Neural progenitor cell (in vitro differentiated cells): ENCODE measurements around the gene KRTAP10-6. TPM values are rescaled to one million over a fixed set of nuclear protein-coding genes. Genes with fewer than 3 reads are reported as not detected.
"Not testable (repeated sequence)": the region's sequence is repeated elsewhere in the genome, so short reads cannot be mapped to it uniquely, and the experiment has no call there.

Experiments used
- DNase-seq: peaks from one replicate; pipeline ENCODE4 v3.0.0-alpha.2; 2016; ENCODE audit warnings: low spot score
- H2AFZ ChIP-seq: fragments of 200-600 bp; sonication (generic); replicated peaks from 2 replicates; pipeline ENCODE4 v1.6.1; 2016; ENCODE audit warnings: antibody characterized with exemption
- H3F3A ChIP-seq: fragments of 200-600 bp; sonication (generic); 2 replicates; pipeline ENCODE4 v1.6.1; 2016; ENCODE audit warnings: antibody characterized with exemption, low read depth
- H3K27ac ChIP-seq: fragments of 200-600 bp; sonication (generic); 2 replicates; pipeline ENCODE4 v1.5.1; 2016; ENCODE audit warnings: mild to moderate bottlenecking
- H3K27me3 ChIP-seq: fragments of 200-600 bp; sonication (generic); 2 replicates; pipeline ENCODE4 v1.6.1; 2016; ENCODE audit warnings: mild to moderate bottlenecking, moderate library complexity
- H3K36me3 ChIP-seq: fragments of 200-600 bp; sonication (generic); 2 replicates; pipeline ENCODE4 v1.5.1; 2016
- H3K4me1 ChIP-seq: fragments of 200-600 bp; sonication (generic); 2 replicates; pipeline ENCODE4 v1.6.1; 2016; ENCODE audit warnings: mixed run types
- H3K4me2 ChIP-seq: fragments of 200-600 bp; sonication (generic); 2 replicates; pipeline ENCODE4 v1.6.1; 2016
- H3K4me3 ChIP-seq: fragments of 200-600 bp; sonication (generic); 2 replicates; pipeline ENCODE4 v1.5.1; 2016
- H3K79me2 ChIP-seq: fragments of 200-600 bp; sonication (generic); 2 replicates; pipeline ENCODE4 v1.6.1; 2016; ENCODE audit warnings: low read depth
- H3K9ac ChIP-seq: fragments of 200-600 bp; sonication (generic); 2 replicates; pipeline ENCODE4 v1.6.1; 2016
- H3K9me3 ChIP-seq: fragments of 200-600 bp; sonication (generic); 2 replicates; pipeline ENCODE4 v1.5.1; 2016; ENCODE audit warnings: low read depth
- H4K20me1 ChIP-seq: fragments of 200-600 bp; sonication (generic); 2 replicates; pipeline ENCODE4 v1.6.1; 2016; ENCODE audit warnings: low read depth
- H3K27ac Mint-ChIP-seq: 3 replicates; pipeline ENCODE4 v1.8.0; 2021; ENCODE audit warnings: mixed read lengths
- H3K27me3 Mint-ChIP-seq: 2 replicates; pipeline ENCODE4 v1.8.0; 2022; ENCODE audit warnings: low read depth, mild to moderate bottlenecking, inconsistent platforms, moderate library complexity, mixed read lengths; ENCODE audit not compliant: insufficient read depth
- H3K36me3 Mint-ChIP-seq: 3 replicates; pipeline ENCODE4 v1.8.0; 2021; ENCODE audit warnings: mixed read lengths
- H3K4me1 Mint-ChIP-seq: 3 replicates; pipeline ENCODE4 v1.8.0; 2021; ENCODE audit warnings: mixed read lengths
- H3K4me3 Mint-ChIP-seq: 3 replicates; pipeline ENCODE4 v1.8.0; 2021; ENCODE audit warnings: mild to moderate bottlenecking, moderate library complexity, mixed read lengths
- H3K9me3 Mint-ChIP-seq: 3 replicates; pipeline ENCODE4 v1.8.0; 2020; ENCODE audit warnings: mixed read lengths
- EZH2 ChIP-seq: fragments of 200-600 bp; sonication (generic); IDR thresholded peaks from 2 replicates; pipeline ENCODE4 v1.6.1; 2017; ENCODE audit warnings: antibody characterized with exemption, mild to moderate bottlenecking, moderate library complexity
- EZH2phosphoT487 ChIP-seq: fragments of 200-600 bp; sonication (generic); IDR thresholded peaks from 2 replicates; pipeline ENCODE4 v1.6.1; 2017; ENCODE audit warnings: antibody characterized with exemption
- total RNA-seq: library from RNA; depleted of rRNA; stranded (reverse); fragments of >200 nt; gene quantifications from 2 replicates; pipeline ENCODE4 v1.2.3, GENCODE V29; 2015; ENCODE audit warnings: low replicate concordance
- TF ChIP-seq, protein P1 (sequence below): fragments of 200-600 bp; sonication (generic); IDR thresholded peaks from 2 replicates; pipeline ENCODE4 v1.5.1; 2017; ENCODE audit warnings: antibody characterized with exemption, mild to moderate bottlenecking

The KRTAP10-6 gene
- total RNA-seq, 1 donor from 2014 or later, result not detected

DNA sequence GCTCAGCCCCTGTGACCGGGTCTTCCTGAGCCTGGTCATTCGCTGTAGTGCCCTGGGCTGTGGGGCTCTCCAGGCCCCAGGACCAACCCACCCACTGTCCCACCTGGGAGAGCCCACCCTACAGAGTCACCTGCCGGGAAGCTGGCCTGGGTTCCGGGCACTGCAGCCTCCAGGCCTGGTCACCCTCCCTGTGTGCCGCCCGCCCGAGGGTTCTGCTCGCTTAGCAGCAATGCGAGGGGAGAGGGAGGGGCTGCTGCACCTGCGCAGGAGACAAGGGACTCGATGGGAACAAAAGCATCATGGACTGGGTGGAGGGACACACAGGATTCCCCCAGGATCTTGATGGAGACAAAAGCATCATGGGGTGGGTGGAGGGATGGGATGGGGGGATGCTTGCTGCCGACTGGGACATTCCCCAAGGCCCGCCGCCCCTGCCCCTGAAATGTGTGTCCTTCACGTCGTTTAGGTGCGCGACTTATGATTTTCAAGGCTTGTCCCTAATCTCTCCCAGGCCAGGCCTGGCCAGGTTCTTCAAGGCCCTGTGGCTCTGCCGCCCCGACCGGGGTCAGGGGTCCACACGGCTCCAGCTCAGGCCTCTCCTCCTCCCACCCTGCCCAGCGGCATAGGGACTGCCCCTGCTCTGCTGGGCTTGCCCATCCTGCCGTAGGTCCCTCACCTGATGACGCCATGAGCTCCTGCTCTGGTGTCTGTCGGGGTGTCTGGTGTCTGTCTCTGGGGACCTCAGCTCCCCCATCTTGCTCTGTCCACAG is 21.3 kb upstream of the KRTAP10-6 start:
- peaks cover 11% of the 10 kb centered on the region for H3K9me3 ChIP-seq
- no peaks in the 10 kb centered on the region for H3K79me2 ChIP-seq
- H3K36me3 Mint-ChIP-seq, result no peaks in the 10 kb centered on the region
- no peak overlapping the region for H3K4me2 ChIP-seq
- peaks cover 37% of the 10 kb centered on the region for H3K9me3 Mint-ChIP-seq
- DNase-seq, result no peak
- H3K4me3 Mint-ChIP-seq, result no peak overlapping the region
- H4K20me1 ChIP-seq, result no peaks in the 10 kb centered on the region
- H3K4me1 Mint-ChIP-seq, result no peaks in the 10 kb centered on the region
- H3K4me3 ChIP-seq, result no peak overlapping the region
- peaks cover 5% of the 10 kb centered on the region for H3K27me3 Mint-ChIP-seq
- no peaks in the 10 kb centered on the region for H3K36me3 ChIP-seq
- no peak overlapping the region for H3K27ac ChIP-seq
- no peaks in the 10 kb centered on the region for H3K27me3 ChIP-seq
- H3K27ac Mint-ChIP-seq, result no peak overlapping the region
- no peaks in the 10 kb centered on the region for H3F3A ChIP-seq
- H3K4me1 ChIP-seq, result peaks cover 5% of the 10 kb centered on the region
- no peak overlapping the region for H3K9ac ChIP-seq
- no peak for TF ChIP-seq EZH2phosphoT487
- H2AFZ ChIP-seq, result no peak overlapping the region

GRCh38 chr21:44612669-44613229 is 20.4 kb upstream of the KRTAP10-6 start:
- Mint-ChIP-seq H3K4me3 (no peak overlapping the region), H3K9me3 (peaks cover 33% of the 10 kb centered on the region), H3K27ac (no peak overlapping the region), H3K27me3 (peaks cover 3% of the 10 kb centered on the region), H3K36me3 (no peaks in the 10 kb centered on the region), H3K4me1 (no peaks in the 10 kb centered on the region)
- H3K4me3 ChIP-seq, result no peak overlapping the region
- no peak overlapping the region for H3K27ac ChIP-seq
- no peaks in the 10 kb centered on the region for H3K79me2 ChIP-seq
- H3K36me3 ChIP-seq, result no peaks in the 10 kb centered on the region
- peaks cover 5% of the 10 kb centered on the region for H3K4me1 ChIP-seq
- no peak overlapping the region for H3K4me2 ChIP-seq
- H3F3A ChIP-seq, result no peaks in the 10 kb centered on the region
- no peak for TF ChIP-seq EZH2
- TF ChIP-seq, protein P1, sequence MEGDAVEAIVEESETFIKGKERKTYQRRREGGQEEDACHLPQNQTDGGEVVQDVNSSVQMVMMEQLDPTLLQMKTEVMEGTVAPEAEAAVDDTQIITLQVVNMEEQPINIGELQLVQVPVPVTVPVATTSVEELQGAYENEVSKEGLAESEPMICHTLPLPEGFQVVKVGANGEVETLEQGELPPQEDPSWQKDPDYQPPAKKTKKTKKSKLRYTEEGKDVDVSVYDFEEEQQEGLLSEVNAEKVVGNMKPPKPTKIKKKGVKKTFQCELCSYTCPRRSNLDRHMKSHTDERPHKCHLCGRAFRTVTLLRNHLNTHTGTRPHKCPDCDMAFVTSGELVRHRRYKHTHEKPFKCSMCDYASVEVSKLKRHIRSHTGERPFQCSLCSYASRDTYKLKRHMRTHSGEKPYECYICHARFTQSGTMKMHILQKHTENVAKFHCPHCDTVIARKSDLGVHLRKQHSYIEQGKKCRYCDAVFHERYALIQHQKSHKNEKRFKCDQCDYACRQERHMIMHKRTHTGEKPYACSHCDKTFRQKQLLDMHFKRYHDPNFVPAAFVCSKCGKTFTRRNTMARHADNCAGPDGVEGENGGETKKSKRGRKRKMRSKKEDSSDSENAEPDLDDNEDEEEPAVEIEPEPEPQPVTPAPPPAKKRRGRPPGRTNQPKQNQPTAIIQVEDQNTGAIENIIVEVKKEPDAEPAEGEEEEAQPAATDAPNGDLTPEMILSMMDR, result no peak
- TF ChIP-seq EZH2phosphoT487, result no peak
- H3K27me3 ChIP-seq, result no peaks in the 10 kb centered on the region
- DNase-seq, result no peak
- peaks cover 11% of the 10 kb centered on the region for H3K9me3 ChIP-seq
- H4K20me1 ChIP-seq, result no peaks in the 10 kb centered on the region
- no peak overlapping the region for H3K9ac ChIP-seq
- no peak overlapping the region for H2AFZ ChIP-seq

DNA sequence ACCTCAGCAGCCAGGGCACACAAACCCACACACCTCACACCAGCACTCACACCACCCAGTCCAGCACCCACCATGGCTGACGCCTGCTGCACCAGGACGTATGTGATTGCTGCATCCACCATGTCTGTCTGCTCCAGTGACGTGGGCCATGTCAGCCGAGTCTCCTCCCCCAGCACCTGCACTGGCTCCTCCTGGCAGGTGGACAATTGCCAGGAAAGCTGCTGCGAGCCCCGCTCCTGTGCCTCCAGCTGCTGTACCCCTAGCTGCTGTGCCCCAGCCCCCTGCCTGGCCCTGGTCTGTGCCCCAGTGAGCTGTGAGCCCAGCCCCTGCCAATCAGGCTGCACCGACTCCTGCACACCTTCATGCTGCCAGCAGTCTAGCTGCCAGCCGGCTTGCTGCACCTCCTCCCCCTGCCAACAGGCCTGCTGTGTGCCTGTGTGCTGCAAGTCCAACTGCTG is 19.8 kb upstream of the KRTAP10-6 start, which contains the start of gene KRTAP10-8:
Gene KRTAP10-8 (plus strand): TSS at position 51 of the 458 bp plus-strand sequence. CDS start 22 bp downstream, at position 73.
- Histone ChIP-seq H3K36me3 (no peaks in the 10 kb centered on the region), H3F3A (no peaks in the 10 kb centered on the region), H4K20me1 (no peaks in the 10 kb centered on the region), H2AFZ (no peak within 1 kb of the TSS), H3K4me1 (peaks cover 5% of the 10 kb centered on the region), H3K9ac (no peak within 1 kb of the TSS), H3K27me3 (no peaks in the 10 kb centered on the region), H3K4me2 (no peak within 1 kb of the TSS), H3K27ac (no peak within 1 kb of the TSS), H3K79me2 (no peaks in the 10 kb centered on the region), H3K4me3 (no peak within 1 kb of the TSS), H3K9me3 (peaks cover 11% of the 10 kb centered on the region)
- no peaks in the 10 kb centered on the region for H3K4me1 Mint-ChIP-seq
- H3K9me3 Mint-ChIP-seq, result peaks cover 33% of the 10 kb centered on the region
- DNase-seq, result no peak
- H3K36me3 Mint-ChIP-seq, result no peaks in the 10 kb centered on the region
- H3K27ac Mint-ChIP-seq, result no peak within 1 kb of the TSS
- peaks cover 3% of the 10 kb centered on the region for H3K27me3 Mint-ChIP-seq
- TF ChIP-seq EZH2 (no peak), EZH2phosphoT487 (no peak)
- TF ChIP-seq, protein P1, result no peak
- peak within 1 kb of the TSS; percentile 40 for H3K4me3 Mint-ChIP-seq

DNA sequence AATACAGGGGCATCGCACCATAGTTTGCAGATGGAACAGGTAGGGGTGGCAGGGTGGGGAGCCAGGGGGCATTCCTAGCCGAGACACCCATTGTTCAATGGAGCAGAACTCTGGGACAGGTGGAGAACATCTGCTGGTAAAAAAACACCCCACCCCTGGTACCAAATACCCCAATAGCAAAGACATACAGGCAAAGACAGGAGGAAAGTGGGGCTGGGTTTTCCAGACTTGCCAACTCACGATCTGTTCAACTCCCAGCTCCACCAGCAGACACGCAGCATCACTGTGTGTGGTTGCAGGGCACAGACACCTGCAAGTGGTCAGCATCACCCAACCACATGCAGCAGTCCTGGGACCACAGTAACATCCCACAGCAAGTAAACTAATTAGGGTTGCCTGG is 19.2 kb upstream of the KRTAP10-6 start:
- H2AFZ ChIP-seq, result no peak overlapping the region
- Mint-ChIP-seq H3K27me3 (peaks cover 3% of the 10 kb centered on the region), H3K4me3 (no peak overlapping the region), H3K27ac (no peak overlapping the region), H3K4me1 (no peaks in the 10 kb centered on the region), H3K9me3 (peaks cover 34% of the 10 kb centered on the region), H3K36me3 (no peaks in the 10 kb centered on the region)
- peaks cover 5% of the 10 kb centered on the region for H3K4me1 ChIP-seq
- H3K27me3 ChIP-seq, result no peaks in the 10 kb centered on the region
- no peaks in the 10 kb centered on the region for H4K20me1 ChIP-seq
- H3K4me2 ChIP-seq, result no peak overlapping the region
- no peak overlapping the region for H3K27ac ChIP-seq
- TF ChIP-seq EZH2phosphoT487 (no peak), EZH2 (no peak)
- TF ChIP-seq, protein P1, result no peak
- no peak for DNase-seq
- peaks cover 11% of the 10 kb centered on the region for H3K9me3 ChIP-seq
- H3K9ac ChIP-seq, result no peak overlapping the region
- no peak overlapping the region for H3K4me3 ChIP-seq
- H3K36me3 ChIP-seq, result no peaks in the 10 kb centered on the region
- no peaks in the 10 kb centered on the region for H3F3A ChIP-seq
- no peaks in the 10 kb centered on the region for H3K79me2 ChIP-seq

DNA sequence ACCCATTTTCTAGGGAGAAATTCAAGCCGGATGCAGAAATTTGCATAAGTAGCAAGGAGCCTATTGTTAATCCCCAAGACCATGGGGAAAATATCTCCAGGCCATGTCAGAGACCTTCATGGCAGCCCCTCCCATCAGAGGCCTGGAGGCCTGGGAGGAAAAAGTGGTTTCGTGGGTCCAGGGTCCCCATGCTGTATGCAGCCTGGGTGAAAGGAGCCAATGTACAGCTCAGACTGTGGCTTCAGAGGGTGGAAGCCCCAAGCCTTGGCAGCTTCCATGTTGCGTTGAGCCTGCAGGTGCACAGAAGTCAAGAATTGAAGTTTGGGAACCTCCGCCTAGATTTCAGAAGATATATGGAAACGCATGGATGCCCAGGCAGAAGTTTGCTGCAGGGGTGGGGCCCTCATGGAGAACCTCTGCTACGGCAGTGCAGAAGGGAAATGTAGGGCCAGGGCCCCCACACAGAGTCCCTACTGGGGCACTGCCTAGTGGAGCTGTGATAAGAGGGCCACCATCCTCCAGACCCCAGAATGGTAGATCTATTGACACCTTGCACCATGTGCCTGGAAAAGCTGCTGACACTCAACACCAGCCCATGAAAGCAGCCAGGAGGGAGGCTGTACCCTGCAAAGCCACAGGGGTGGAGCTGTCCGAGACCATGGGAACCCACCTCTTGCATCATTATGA is 18.0 kb upstream of the KRTAP10-6 start:
- not testable (repeated sequence) for DNase-seq, H3K4me1 Mint-ChIP-seq, H3K4me3 Mint-ChIP-seq, H2AFZ ChIP-seq, H3K27ac ChIP-seq, H3K9ac ChIP-seq, H3K36me3 Mint-ChIP-seq, H3K27ac Mint-ChIP-seq, H3F3A ChIP-seq, H3K4me3 ChIP-seq, H3K4me1 ChIP-seq, H3K27me3 ChIP-seq, H3K4me2 ChIP-seq, H3K79me2 ChIP-seq, H3K36me3 ChIP-seq, H4K20me1 ChIP-seq, H3K27me3 Mint-ChIP-seq
- peaks cover 31% of the 10 kb centered on the region for H3K9me3 Mint-ChIP-seq
- H3K9me3 ChIP-seq, result peaks cover 11% of the 10 kb centered on the region
